OCI-LY3 (cell line): ENCODE results near the gene CNIH1.
"Not testable (repeated sequence)": the region's sequence is repeated elsewhere in the genome, so short reads cannot be mapped to it uniquely, and the experiment has no call there.

Experiments
- H2AFZ ChIP-seq: fragments of 200-600, 300-600 bp; shearing (Covaris generic); 2 replicates; pipeline ENCODE4 v1.6.0; 2014; ENCODE audit warnings: antibody characterized with exemption, low read depth, low read length
- H3K27ac ChIP-seq: fragments of 200-600, 300-600 bp; sonication (generic); 2 replicates; pipeline ENCODE4 v1.5.1; 2014; ENCODE audit warnings: mild to moderate bottlenecking, low read length, moderate library complexity, mixed read lengths
- H3K27me3 ChIP-seq: fragments of 200-600, 300-600 bp; sonication (generic); 2 replicates; pipeline ENCODE4 v1.6.1; 2014; ENCODE audit warnings: low read depth, low read length, mixed read lengths
- H3K36me3 ChIP-seq: fragments of 200-600, 300-600 bp; sonication (generic); replicated peaks from 2 replicates; pipeline ENCODE3; 2014; ENCODE audit warnings: low read depth, low read length, mixed read lengths
- H3K4me1 ChIP-seq: fragments of 300-600, 200-600 bp; sonication (generic); 2 replicates; pipeline ENCODE4 v1.6.1; 2014; ENCODE audit warnings: low read length, mixed read lengths
- H3K4me2 ChIP-seq: fragments of 200-600, 300-600 bp; sonication (generic); 2 replicates; pipeline ENCODE4 v1.6.1; 2014; ENCODE audit warnings: low read length, mixed read lengths
- H3K4me3 ChIP-seq: fragments of 300-600, 200-600 bp; sonication (generic); 2 replicates; pipeline ENCODE4 v1.5.1; 2014; ENCODE audit warnings: antibody characterized with exemption, mild to moderate bottlenecking, low read length, moderate library complexity
- H3K79me2 ChIP-seq: fragments of 300-600, 200-600 bp; shearing (Covaris generic); 2 replicates; pipeline ENCODE4 v1.6.1; 2014; ENCODE audit warnings: mild to moderate bottlenecking, low read length, mixed read lengths
- H3K9ac ChIP-seq: fragments of 300-600, 200-600 bp; shearing (Covaris generic); 2 replicates; pipeline ENCODE4 v1.6.0; 2014; ENCODE audit warnings: mild to moderate bottlenecking, low read length, moderate library complexity
- H3K9me3 ChIP-seq: fragments of 200-600, 300-600 bp; shearing (Covaris generic); 2 replicates; pipeline ENCODE4 v1.6.1; 2014; ENCODE audit warnings: low read length, mixed read lengths; ENCODE audit not compliant: insufficient read depth
- H4K20me1 ChIP-seq: fragments of 200-600, 300-600 bp; sonication (generic); 2 replicates; pipeline ENCODE4 v1.6.1; 2016; ENCODE audit warnings: low read length, mixed read lengths; ENCODE audit not compliant: insufficient read depth
- EZH2phosphoT487 ChIP-seq: fragments of 200-600 bp; shearing (Covaris generic); IDR thresholded peaks from 2 replicates; pipeline ENCODE4 v1.6.1; 2018; ENCODE audit warnings: antibody characterized with exemption, mixed run types, low read depth
- TF ChIP-seq, protein P1 (sequence below): fragments of 200-600, 300-600 bp; sonication (generic); IDR thresholded peaks from 2 replicates; pipeline ENCODE4 v1.5.1; 2014; ENCODE audit warnings: antibody characterized with exemption, low read length, low read depth

The CNIH1 gene

DNA sequence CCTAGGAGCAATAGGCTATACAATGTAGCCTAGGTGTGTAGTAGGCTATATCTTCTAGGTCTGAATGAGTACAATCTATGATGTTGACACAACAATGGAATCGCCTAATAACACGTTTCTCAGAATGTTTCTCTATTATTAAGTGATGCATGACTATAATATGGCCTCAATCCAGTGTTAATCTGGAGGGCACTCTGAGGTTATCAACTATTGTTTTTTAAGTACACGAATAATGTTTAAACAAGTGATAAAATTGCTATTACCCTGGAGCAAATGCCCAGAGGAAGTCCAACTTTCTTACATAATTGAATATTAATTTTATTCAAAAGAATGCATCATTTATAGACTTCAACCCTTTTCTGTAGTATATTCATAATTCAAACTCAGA lies 16.4 kb upstream of the CNIH1 start:
- Histone ChIP-seq H3K36me3 (no peaks in the 10 kb centered on the region), H3K27me3 (no peaks in the 10 kb centered on the region), H4K20me1 (no peaks in the 10 kb centered on the region), H3K9ac (no peak overlapping the region), H3K4me3 (no peak overlapping the region), H3K79me2 (no peaks in the 10 kb centered on the region), H2AFZ (no peak overlapping the region), H3K4me1 (no peaks in the 10 kb centered on the region), H3K27ac (no peak overlapping the region), H3K9me3 (no peaks in the 10 kb centered on the region), H3K4me2 (no peak overlapping the region)
- TF ChIP-seq EZH2phosphoT487: no peak
- TF ChIP-seq, protein P1, sequence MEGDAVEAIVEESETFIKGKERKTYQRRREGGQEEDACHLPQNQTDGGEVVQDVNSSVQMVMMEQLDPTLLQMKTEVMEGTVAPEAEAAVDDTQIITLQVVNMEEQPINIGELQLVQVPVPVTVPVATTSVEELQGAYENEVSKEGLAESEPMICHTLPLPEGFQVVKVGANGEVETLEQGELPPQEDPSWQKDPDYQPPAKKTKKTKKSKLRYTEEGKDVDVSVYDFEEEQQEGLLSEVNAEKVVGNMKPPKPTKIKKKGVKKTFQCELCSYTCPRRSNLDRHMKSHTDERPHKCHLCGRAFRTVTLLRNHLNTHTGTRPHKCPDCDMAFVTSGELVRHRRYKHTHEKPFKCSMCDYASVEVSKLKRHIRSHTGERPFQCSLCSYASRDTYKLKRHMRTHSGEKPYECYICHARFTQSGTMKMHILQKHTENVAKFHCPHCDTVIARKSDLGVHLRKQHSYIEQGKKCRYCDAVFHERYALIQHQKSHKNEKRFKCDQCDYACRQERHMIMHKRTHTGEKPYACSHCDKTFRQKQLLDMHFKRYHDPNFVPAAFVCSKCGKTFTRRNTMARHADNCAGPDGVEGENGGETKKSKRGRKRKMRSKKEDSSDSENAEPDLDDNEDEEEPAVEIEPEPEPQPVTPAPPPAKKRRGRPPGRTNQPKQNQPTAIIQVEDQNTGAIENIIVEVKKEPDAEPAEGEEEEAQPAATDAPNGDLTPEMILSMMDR: no peak

DNA sequence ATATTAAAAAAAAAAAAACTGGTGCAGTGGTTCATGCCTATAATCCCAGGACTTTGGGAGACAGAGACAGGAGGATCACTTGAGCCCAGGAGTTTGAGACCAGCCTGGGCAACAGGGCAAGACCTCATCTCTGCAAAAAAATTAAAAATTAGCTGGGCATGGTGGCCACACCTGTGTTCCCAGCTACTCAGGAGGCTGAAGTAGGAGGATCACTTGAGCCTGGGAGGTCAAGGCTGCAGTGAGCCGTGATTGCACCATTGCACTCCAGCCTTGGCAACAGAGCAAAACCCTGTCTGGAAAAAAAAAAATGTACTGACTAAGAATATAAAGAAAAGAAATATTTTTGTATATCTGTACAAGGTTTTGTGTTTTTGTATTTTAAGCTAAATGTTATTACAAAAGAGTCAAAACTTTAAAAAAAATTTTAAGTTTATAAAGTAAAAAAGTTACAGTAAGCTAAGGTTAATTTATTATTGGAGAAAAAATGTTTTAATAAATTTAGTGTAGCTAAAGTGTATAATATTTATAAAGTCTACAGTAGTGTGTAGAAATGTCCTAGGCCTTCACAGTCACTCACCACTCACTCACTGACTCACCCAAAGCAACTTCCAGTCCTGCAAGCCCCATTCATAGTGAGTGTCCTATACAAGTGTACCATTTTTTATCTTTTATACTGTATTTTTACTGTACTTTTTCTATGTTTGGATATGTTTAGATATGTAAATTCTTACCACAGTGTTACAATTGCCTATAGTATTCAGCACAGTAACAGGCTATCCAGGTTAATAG lies 15.8 kb upstream of the CNIH1 start:
- H3K4me1 ChIP-seq, H3K79me2 ChIP-seq, H3K9me3 ChIP-seq, H3K27me3 ChIP-seq, H3K4me3 ChIP-seq, H3K36me3 ChIP-seq, H3K9ac ChIP-seq, H2AFZ ChIP-seq, H3K4me2 ChIP-seq, H4K20me1 ChIP-seq, H3K27ac ChIP-seq: not testable (repeated sequence)

GRCh38 chr14:54455363-54455762 lies 14.2 kb upstream of the CNIH1 start:
- Histone ChIP-seq H3K9ac (no peak overlapping the region), H3K4me2 (no peak overlapping the region), H3K9me3 (no peaks in the 10 kb centered on the region), H3K4me1 (peaks cover 9% of the 10 kb centered on the region), H3K79me2 (no peaks in the 10 kb centered on the region), H3K27me3 (no peaks in the 10 kb centered on the region), H3K27ac (no peak overlapping the region), H4K20me1 (no peaks in the 10 kb centered on the region), H3K36me3 (no peaks in the 10 kb centered on the region), H2AFZ (no peak overlapping the region), H3K4me3 (no peak overlapping the region)
- TF ChIP-seq, protein P1: no peak
- TF ChIP-seq EZH2phosphoT487: no peak

GRCh38 chr14:54453990-54454389 lies 12.8 kb upstream of the CNIH1 start:
- H3K9ac ChIP-seq, H3K79me2 ChIP-seq, H3K27me3 ChIP-seq, H3K4me3 ChIP-seq, H4K20me1 ChIP-seq, H3K9me3 ChIP-seq, H2AFZ ChIP-seq, H3K36me3 ChIP-seq, H3K4me2 ChIP-seq, H3K27ac ChIP-seq: not testable (repeated sequence)
- peaks cover 16% of the 10 kb centered on the region for H3K4me1 ChIP-seq

DNA sequence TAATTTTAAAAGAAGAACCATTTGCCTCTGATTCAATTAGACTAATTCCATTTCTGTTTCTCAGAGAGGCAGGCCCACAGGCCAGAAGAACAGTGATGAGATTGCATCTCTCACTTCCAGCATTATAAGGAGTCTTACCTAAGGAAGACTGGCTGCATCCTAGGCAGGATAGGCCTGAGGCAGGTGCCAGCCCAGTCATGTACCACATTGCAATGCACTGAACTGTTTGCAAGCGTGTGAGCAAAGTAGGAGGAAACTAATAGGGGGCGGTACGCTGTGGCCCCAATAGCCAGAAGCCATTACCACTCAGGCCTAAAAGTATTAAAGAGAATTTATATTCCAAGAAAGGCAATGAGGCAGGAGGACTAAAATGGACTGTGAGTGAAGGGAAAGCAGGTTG lies 12.1 kb upstream of the CNIH1 start:
- H3K4me1 ChIP-seq: peaks cover 16% of the 10 kb centered on the region
- H3K4me2 ChIP-seq: no peak overlapping the region
- H3K79me2 ChIP-seq: no peaks in the 10 kb centered on the region
- no peaks in the 10 kb centered on the region for H3K36me3 ChIP-seq
- no peaks in the 10 kb centered on the region; the same call in 1 of the 2 replicates for H3K9me3 ChIP-seq
- no peak overlapping the region for H2AFZ ChIP-seq
- no peaks in the 10 kb centered on the region for H4K20me1 ChIP-seq
- no peak overlapping the region for H3K9ac ChIP-seq
- H3K4me3 ChIP-seq: no peak overlapping the region
- no peaks in the 10 kb centered on the region for H3K27me3 ChIP-seq
- H3K27ac ChIP-seq: no peak overlapping the region
- TF ChIP-seq EZH2phosphoT487: no peak
- TF ChIP-seq, protein P1: no peak
